ENCODE data around the gene ECE1.

GRCh38 chr1:21313886-21314721, 23.8 kb upstream of the ECE1 start:
- TF ChIP-seq CTCF (IDR thresholded peaks at IDR 0.05; ENCODE audit: low read length), result no peak
- no peak for TF ChIP-seq EZH2 (IDR thresholded peaks at IDR 0.05; ENCODE audit: borderline replicate concordance, low read length)
